Activated CD8-positive, alpha-beta memory T cell treated with anti-CD3 and anti-CD28 coated beads for 4 hours (primary cell): ENCODE measurements around the gene SNRK.

ENCODE experiments used
- DNase-seq, 2 donors: peaks; one replicate each; pipeline ENCODE4 v3.0.0-alpha.2; 2020; ENCODE audit warnings: low read depth in 2 of 2

SNRK gene

DNA sequence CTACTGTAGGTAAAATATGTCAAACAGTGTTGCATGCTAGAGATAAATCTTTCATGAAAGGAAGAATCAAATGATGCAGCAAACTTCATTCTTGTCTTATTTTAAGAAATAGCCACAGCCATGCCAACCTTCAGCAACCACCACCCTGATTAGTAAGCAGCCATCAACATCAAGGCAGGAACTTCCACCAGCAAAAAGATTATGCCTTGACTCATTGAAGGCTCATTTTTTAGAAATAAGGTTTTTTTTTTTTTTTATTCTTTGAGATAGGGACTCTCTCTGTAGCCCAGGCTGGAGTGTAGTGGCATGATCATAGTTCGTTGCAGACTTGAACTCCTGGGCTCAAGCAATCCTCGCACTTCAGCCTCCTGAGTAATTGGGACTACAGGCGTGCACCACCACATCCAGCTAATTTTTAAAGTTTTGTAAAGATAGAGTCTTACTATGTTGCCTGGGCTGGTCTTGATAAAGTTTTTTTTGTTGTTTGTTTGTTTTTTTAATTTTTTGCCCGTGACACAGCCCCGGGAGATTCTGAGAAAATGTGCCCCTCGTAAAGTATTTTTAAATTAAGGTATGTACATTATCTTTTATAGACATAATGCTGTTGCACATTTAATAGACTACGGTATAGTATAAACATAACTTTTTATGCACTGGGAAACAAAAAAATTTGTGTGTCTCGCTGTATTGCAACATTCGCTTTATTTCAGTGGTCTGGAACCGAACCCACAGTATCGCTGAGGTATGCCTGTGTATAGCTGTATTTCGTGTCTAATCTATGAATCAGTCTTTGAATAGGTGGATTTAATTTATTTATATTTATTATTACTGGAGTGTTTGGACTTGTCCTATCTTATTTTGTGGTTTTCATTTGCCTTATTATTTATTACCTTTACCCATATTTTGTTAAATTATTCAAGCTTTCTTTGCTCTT, 23.3 kb downstream of the SNRK start:
- DNase-seq: no peak

DNA sequence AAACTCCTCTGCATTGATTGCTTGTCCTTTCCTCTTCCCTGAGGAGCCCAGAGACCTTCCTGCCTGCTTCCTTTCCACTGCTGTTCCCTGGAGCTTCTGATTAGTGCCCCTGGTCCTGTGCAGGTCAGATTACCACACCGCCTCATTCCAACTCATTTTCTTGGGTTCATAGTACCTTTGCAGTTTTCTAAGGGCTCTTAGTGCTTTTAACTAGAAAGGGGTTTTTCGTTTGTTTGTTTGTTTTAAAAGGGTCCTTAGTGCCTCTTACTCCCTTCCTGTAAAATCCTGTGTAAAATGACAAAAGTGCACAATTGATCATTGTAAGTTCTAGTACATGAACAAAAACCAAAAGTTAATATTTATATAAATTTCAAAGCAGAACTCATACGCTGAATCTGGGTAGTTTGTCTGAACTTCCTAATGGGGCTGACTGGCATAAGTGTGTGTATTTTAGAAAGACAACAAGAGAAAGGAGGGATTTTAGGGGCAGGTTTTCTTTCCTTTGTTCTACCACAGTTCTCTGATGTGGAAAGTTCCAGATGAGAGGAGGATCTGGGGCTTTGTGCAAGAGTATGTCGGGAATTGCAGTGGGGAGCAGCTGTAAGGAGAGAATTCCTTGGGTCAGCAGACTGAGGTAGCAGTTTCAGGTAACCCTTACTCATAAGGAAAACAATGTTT, 30.6 kb downstream of the SNRK start:
- no peak for DNase-seq

DNA sequence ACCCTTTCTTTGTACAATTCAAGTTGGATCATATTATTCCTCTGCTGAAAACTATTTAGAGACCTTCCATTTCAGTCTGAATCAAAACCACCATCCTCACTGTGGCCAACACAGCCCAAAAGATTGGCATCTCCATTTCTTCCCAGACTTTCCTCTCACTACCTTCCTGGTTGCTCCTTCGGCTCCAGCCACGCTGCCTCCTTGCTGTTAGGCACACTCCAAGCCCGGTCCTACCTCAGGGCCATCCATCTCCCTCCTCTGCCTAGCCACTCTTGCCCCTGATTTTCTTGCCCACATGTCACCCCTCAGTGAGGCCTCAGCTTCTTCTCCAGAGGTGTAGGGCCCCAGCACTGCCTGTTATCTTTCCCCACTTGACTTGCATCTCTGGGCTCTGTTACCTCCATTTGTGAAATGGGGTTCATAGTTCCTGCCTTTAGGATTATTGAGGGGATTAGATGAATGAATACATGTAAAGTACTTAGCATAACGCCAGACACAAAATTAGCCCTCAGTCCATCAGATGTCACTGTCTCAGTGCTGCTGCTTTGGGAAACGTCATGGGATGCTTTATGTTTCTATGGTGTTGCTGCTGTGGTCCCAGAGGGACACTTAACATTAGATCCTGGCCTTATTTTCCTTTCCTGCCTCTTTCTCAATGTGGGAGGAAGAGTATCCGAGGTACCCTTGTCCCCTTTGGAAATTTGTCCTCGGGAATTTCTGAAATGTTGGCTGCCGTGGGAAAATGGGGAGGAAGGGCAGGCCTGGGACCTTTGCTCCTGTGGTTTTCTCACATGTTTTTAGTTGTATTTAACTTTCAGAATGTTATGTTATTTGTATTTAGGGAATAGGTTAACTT, 31.3 kb downstream of the SNRK start:
- DNase-seq: no peak

DNA sequence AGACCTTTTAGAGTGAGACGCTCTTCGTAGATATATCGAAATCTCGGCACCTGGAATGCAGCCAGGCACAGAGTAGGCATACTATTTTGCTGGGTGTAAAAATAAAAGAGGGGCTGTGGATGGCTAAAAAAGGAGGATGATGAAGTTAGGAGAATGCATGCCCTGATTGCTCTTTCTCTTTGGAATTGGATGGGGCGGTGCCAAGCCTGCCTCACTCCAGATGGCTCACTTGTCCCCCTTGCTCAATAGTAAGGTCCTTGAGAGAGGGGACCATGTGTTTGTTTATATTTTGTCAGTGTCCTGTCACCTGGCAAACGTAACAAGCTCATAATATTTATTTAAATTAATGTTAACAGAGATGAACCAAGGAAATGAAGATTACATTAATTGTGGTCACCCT, 33.0 kb downstream of the SNRK start:
- DNase-seq: no peak

DNA sequence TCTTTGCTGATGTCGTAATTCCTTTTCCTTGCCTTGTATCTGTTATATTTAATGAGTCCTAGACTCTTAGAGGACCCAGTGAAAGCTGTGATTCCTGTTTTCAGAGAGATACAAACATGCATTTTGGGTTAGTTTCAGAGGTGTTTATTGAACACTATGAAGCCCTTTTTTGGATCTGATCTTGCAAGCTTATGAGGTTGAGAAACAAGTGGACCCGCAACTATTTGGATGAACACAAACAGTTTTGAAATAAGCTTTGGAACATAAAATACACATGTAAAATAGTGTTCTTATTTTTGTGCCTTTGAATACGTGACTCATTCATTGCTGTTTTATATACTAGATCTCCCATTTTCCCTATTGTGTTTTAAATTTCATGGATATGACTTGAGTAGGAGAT, 33.5 kb downstream of the SNRK start:
- DNase-seq: no peak

DNA sequence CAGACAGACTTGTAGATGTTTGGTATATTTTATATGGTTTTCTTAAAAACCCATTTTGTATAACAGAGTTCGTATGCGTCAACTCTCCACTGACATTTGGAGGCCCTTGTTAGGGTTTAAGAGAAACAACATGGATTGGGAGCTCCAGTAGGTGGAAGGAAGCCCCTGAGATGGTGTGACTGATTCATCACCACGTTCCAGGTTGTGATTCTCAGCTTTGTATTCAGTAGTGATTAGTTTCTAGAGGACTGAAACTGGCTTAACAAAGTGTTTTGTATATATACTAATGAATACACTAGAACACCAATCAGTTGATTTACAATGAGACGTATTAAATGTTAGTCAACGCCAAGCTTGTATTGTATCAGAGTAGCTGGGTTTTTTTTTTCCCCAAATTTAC, 33.9 kb downstream of the SNRK start:
- DNase-seq: no peak

DNA sequence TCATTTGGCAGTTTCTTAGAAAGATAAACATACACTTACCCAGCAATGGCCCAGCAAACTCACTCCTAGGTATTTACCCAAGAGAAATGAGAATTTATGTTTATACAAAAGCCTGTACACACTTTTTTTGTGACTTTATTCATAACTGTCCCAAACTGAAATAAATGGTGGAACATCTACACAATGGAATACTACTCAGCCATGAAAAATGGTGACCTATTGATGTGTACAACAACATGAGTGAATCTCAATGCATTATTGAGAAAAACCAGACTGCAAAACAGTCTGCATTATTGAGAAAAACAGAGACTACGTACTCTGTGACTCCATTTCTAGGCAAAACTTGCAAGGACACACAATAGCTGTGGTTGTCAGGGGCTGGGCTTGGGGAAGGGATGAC, 37.2 kb downstream of the SNRK start:
- no peak for DNase-seq

DNA sequence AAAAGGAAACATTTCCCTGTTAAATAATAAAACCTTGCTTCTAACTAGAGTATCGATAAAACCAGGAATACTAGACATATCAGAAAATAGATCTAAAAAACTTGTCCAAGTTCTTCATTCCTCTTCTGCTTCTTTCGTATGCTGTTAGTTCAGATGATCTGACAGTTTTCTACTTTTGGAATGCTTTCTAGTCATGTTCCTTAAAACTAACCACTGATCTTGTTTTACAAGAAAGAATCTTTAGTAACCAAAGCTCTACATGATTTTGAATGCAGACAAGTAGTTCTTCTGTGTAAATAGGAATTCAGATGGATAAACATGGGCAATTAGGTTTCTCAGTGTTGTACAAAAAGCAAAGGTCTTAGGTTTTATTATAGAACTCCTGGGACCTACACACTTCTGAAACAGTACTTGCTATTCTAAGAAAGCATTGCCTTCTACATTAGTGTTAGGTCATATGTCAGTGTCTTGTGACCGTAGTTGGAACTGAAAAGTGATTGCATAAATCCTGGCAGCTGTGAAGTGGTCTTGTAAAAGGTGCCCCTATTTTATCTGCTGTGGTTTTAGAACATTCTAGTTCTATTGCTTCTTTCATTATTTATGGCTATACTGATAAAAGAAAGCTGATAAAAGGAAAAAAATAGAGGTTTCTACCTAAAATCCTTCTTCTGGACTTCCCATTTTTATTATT, 40.7 kb downstream of the SNRK start:
- no peak for DNase-seq

DNA sequence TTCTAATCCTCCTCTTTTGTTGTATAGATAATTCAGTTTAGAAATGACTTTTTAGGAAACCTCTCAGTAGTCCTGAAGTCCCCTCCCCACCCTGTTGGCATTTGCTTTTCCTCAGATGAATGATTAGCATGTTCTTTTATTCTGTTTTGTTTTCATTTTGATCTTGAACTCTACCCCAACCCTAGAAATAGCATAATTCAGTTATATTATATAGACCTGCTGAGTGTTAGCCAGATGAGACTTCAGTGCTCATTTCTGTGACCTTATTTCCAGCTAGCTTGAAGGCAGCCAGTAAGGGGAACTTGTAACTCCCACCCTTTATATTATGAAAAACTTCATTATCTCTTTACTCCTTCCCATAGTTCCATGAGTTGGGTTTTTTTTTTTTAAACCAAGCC, 41.2 kb downstream of the SNRK start:
- no peak for DNase-seq

DNA sequence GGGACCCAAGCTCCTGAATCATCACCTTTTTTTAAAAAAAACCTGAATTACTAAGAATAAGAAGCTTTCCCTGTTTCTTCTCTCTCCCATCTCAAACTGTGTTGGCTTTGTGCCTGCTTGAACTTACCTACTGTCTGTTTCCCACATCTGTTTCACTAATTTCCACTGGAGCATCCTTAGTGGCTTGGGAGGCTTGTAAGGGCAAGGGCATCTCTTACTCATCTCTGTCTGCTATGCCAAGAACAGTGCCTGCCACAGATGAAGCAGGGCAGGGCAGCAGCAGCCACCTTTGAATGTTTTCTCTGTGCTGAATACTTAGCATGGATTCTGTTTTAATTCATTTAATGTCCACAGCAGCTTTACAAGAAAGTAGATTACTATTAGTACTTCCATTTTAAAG, 42.3 kb downstream of the SNRK start:
- DNase-seq: no peak

DNA sequence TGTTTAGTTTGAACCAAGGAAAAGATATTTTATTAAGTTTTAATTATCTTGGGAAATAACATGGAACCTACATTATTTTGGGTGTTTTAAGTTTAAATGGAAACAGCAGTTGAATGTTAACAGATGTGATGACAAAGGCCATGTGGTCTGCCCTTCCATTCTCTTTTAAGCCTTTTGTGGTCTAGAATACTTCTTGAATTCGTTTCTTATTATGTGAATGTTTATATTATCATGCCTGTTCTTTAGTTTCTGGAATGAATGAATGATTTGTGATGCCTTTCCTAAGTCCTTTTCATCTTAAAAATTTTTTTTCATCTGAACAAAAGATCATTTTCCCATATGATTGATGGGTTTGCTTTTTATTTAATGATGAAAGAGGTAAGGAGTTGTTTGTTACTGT, 44.6 kb downstream of the SNRK start:
- no peak for DNase-seq

DNA sequence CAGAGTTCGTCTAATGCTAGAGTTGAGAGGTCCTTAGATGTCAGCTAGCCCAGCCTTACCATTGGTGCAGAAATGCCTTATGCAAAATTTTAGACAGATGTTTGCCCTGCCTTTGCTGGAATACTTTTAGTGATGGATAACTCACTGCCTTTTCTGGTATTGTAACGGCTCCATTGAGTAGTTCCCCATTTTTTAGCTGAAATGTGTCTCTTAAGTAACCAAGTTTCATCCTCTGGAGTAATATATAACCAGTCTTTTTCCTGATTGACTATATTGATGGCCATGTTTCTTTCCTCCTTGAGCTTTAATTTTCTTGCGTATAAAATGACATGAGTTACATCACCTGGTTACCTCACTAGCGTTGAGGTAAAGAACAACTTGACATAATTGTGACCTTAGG, 45.0 kb downstream of the SNRK start:
- DNase-seq: no peak

DNA sequence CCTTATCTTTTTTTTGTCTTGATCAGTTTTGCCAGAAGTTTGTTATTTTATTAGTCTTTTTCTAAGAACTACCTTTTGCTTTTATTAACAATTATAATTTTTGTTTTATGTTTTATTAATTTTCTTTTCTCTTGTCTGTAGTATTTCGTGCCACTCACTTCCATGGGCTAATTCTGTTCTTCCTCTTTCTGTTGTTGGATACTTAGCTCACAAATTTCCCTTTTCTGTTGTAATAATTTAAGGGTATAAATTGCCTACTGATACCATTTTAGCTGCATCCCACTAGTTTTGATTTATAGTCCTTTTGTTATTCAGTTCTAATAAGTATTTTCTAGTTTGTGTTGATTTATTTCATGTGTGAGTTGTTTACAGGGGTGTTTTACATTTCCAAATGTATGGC, 48.6 kb downstream of the SNRK start:
- no peak for DNase-seq

DNA sequence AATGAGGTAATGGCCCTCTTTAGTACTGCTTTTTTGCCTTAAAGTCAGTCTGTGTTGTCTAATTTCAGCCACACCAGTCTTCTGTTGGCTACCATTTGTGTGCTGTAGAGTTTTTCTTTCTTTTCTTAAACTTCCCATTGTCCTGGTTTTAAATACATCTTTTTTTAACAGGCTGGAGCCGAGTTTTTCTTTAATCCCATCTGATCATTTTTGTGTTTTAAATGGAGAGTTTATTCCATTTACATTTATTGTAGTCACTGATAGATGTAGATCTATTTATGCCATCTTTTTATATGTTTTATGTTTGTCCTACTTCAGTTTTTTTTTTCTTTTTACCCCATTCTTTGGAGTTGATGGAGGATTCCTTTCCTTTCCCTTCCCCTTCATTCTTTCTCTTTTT, 49.5 kb downstream of the SNRK start:
- DNase-seq: no peak

DNA sequence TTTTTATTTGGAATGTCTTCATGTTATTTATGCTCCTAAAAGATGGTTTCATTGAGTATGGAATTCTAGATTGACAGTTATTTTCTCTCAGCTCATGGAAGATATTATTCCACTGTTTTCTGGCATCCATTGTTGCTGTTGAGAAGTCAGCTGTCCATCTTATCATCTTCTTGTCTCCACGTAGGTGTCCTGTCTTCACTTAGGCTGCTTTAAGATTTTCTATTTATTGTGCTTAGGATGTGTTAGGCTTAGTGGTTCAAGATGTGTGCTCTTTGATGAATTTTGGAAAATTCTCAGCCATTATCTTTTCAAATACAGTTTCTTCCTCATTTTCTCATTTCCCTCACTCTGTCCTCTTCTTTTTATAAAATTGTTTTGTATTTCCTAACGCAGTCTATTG, 52.0 kb downstream of the SNRK start:
- no peak for DNase-seq

DNA sequence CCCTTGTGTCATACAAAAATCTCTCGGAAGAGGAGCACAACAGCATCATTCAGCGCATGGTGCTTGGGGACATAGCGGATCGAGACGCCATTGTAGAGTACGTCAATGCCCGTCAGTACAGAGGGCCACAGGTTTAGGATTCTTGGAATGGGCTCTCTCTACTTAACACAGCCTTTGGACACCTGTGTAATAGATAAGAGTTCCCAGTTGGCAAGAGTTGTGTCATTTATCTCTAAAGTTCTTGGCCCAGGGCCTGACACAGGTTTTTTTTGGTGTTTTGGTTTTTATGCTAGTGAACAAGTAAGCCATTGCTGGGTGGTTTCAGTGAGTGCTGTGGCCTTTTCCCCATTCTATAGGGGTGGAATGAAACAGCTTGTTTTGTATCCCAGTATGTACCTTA, 54.1 kb downstream of the SNRK start:
- no peak for DNase-seq

DNA sequence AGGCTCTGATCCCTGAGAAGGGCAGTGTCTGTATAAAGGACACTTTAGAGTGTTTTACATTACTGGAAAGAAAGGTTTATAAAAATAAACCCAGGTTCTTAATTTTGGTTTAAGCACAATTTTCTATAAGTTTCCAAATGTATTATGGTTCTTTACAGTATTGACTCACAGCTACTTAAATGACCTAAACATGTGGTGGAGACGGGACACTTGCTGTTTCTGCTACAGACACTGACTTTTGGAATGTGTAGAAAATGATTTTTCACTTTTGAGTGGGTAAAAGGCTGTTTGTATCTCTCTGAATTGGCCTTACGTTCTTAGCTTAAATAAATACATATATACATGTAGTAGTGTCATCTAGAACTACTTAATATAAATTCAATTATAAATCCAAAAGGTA, 55.4 kb downstream of the SNRK start:
- DNase-seq: no peak

DNA sequence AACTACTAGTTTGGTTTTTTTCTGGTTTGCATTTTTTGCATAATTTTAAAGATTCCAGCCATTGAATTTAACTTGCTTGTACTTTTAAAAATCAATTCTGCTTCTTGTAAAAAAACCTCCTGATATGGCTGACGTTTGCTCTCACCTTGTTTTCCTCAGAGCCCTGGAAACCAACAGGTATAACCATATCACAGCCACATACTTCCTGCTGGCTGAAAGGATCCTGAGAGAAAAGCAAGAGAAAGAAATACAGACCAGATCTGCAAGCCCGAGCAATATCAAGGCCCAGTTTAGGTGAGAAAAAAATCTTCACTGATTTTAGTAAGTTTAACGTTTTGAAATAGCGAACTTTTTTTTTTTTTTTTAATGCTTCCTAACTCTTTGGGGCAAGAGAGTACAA, 56.8 kb downstream of the SNRK start:
- DNase-seq: no peak

DNA sequence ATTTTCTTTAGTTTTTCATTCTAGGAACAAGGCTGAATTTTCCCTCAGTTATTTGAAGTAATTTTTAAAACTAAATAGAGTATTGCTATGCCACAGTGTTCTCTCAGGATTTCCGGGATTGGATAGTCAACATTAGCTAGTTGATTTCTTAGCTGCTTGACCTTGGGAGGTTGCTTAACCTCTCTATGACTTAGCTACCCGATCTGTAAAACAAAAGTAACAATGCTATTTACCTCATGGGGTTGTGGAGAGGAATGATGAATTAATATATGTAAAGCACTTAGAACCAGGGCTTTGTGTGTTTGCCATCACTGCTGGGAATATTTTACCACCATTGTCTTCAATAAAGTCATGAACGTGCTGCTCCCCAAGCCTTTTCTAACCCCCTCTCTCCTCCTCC, 57.5 kb downstream of the SNRK start:
- DNase-seq: no peak

DNA sequence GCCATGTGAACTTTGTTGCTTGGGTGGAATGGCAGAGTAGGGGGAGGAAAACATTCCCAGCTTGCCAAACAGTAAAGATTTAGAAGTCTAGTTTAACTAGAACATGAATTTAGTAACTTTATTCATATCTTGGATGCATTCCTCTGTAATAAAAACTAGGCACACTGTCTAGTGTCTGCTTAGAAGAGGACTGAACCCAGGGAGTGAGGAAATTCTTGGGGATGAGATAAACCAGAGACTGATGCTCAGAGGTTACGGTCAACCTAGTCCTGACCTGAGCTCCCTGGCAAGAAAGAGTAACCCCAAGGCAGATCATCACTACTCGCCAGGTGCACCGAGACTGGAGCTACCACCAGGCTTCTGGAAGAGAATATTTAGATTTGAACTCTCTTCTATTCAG, 58.2 kb downstream of the SNRK start:
- DNase-seq: no peak

DNA sequence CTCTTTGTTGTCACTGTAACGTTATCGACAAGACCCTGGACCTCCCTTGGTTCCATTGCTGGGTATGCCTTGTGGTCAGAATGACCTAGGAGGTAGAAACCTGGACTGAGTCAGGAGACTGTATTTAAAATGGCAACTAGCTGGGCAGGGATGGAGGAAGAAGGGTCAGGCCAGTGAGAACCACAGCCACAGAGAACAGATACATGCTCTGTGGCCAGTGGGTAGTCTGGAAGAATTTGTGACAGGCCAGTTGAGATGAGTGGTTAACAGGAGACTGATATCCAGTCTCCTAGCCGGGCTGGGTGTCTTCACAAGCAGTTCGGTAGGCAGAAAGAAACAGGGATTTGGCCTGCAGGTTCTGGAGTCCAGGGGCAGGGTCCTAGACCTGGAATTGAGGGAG, 58.9 kb downstream of the SNRK start:
- no peak for DNase-seq

DNA sequence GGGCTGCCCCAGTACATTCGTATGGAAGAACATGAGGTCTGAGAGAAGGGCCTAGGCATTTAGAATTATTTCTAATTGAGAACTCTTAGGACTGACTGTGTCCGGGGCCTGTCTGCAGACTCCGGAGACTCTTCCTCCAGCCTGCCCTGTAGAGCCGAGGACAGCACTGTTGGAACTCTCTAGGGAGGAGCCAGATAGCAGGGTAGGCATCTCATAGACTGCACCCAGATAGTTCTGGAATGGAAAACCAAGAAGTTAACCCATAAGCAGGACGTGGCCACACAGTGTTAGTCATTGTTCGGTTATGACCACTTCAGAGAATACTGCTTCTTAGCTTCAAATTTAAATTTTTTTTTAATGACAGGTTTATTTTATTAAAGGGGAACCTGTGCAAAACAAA, 59.5 kb downstream of the SNRK start:
- DNase-seq: no peak
